AG04450 (cell line): Measurements from ENCODE around the gene PIK3R3. TPM values are rescaled to one million over a fixed set of nuclear protein-coding genes. Genes with fewer than 3 reads are reported as not detected.
"Not testable (repeated sequence)": the region's sequence is repeated elsewhere in the genome, so short reads cannot be mapped to it uniquely, and the experiment has no call there.

Source experiments
- CTCF ChIA-PET: fragments of 300-600, 350-600 bp; formaldehyde crosslinking; extraction: SDS; loops from one replicate; lab custom pipeline; 2022; ENCODE audit warnings: antibody characterized with exemption, inconsistent platforms; lab: Charles Lee
- POLR2A ChIA-PET: fragments of 350-600 bp; formaldehyde crosslinking; extraction: SDS; loops from one replicate; lab custom pipeline; 2021; ENCODE audit warnings: antibody characterized with exemption, inconsistent platforms; lab: Yijun Ruan, JAX
- DNase-seq: peaks from one replicate; pipeline ENCODE4 v3.0.0-alpha.2; 2011; ENCODE audit warnings: low read depth, low spot score
- H3K27ac ChIP-seq: one replicate; pipeline ENCODE4 v1.5.1; 2012; ENCODE audit warnings: low read depth, low read length, control low read depth
- H3K27me3 ChIP-seq: one replicate; pipeline ENCODE4 v1.6.0; 2012; ENCODE audit warnings: low read length; ENCODE audit not compliant: control insufficient read depth, insufficient read depth
- H3K4me3 ChIP-seq: 2 replicates; pipeline ENCODE4 v1.5.1; 2011; ENCODE audit warnings: mild to moderate bottlenecking, low read depth, low read length, control low read depth
- H3K9me3 ChIP-seq: 2 replicates; pipeline ENCODE4 v1.5.1; 2012; ENCODE audit warnings: low read length; ENCODE audit not compliant: control insufficient read depth, insufficient read depth
- CTCF ChIP-seq: IDR thresholded peaks from 2 replicates; pipeline ENCODE4 v1.5.1; 2011; ENCODE audit warnings: low read depth, low read length, control low read depth, inconsistent platforms
- polyA plus RNA-seq: library from polyadenylated mRNA; depleted of rRNA; stranded (reverse); fragments of >200 nt; gene quantifications from 2 replicates; pipeline ENCODE4 v1.2.3, GENCODE V29; 2011

Gene PIK3R3
- polyA plus RNA-seq, 1 experiment: 14.5 TPM

GRCh38 chr1:46099215-46099614, 33.2 kb downstream of the PIK3R3 start:
- no peak for DNase-seq
- H3K4me3 ChIP-seq: no peak overlapping the region
- ChIA-PET CTCF (no interaction called here), POLR2A (no interaction called here)
- H3K27me3 ChIP-seq: no peaks in the 10 kb centered on the region
- no peaks in the 10 kb centered on the region for H3K9me3 ChIP-seq
- H3K27ac ChIP-seq: no peak overlapping the region
- TF ChIP-seq CTCF: no peak

- no peak for DNase-seq
- Histone ChIP-seq H3K27ac (no peak overlapping the region), H3K9me3 (no peaks in the 10 kb centered on the region), H3K4me3 (no peak overlapping the region), H3K27me3 (no peaks in the 10 kb centered on the region)
- TF ChIP-seq CTCF: no peak
- CTCF ChIA-PET: interaction anchor here (0.6 kb wide), 1 partner anchor 81 kb away, joined by 4 read pairs; no protein-coding TSS in a partner anchor
- POLR2A ChIA-PET: no interaction called here
These were observed 34.3 kb downstream of the PIK3R3 start for GRCh38 chr1:46098027-46098712.

- Histone ChIP-seq H3K4me3 (no peak overlapping the region), H3K27ac (no peak overlapping the region), H3K9me3 (no peaks in the 10 kb centered on the region), H3K27me3 (no peaks in the 10 kb centered on the region)
- no peak for DNase-seq
- POLR2A ChIA-PET: no interaction called here
- CTCF ChIA-PET: no interaction called here
- no peak for TF ChIP-seq CTCF
These were observed 35.3 kb downstream of the PIK3R3 start for GRCh38 chr1:46097149-46097472.

GRCh38 chr1:46096269-46097148, 35.9 kb downstream of the PIK3R3 start:
- POLR2A ChIA-PET: no interaction called here
- CTCF ChIA-PET: no interaction called here
- no peak for TF ChIP-seq CTCF
- no peak for DNase-seq
- Histone ChIP-seq H3K4me3 (no peak overlapping the region), H3K9me3 (no peaks in the 10 kb centered on the region), H3K27ac (no peak overlapping the region), H3K27me3 (no peaks in the 10 kb centered on the region)

GRCh38 chr1:46095110-46095509, 37.3 kb downstream of the PIK3R3 start:
- H3K9me3 ChIP-seq, H3K27me3 ChIP-seq, CTCF ChIA-PET, H3K4me3 ChIP-seq, DNase-seq, H3K27ac ChIP-seq: not testable (repeated sequence)
- POLR2A ChIA-PET: interaction anchor here (0.9 kb wide), 1 partner anchor 37 kb away, joined by 4 read pairs; the partner anchor contains the start of gene PIK3R3
